H1 (cell line): Measurements from ENCODE around the gene RBFOX1. TPM values are rescaled to one million over a fixed set of nuclear protein-coding genes. Genes with fewer than 3 reads are reported as not detected.

Experiments used
- CTCF ChIA-PET: fragments of 300-600 bp; sonication (Branson Sonifier 250); formaldehyde crosslinking; loops from one replicate; lab custom pipeline; 2021; ENCODE audit not compliant: partially characterized antibody; lab: Charles Lee
- POLR2A ChIA-PET: fragments of 300-600 bp; sonication (Branson Sonifier 250); formaldehyde crosslinking; loops from one replicate; lab custom pipeline; 2021; ENCODE audit warnings: inconsistent platforms; ENCODE audit not compliant: partially characterized antibody; lab: Charles Lee
- DNase-seq, 2 experiments: peaks; one replicate each; pipeline versions ENCODE4 v3.0.0 to v3.0.0-alpha.2; 2010 to 2022; ENCODE audit warnings: low spot score in 2 of 2, low read depth in 1 of 2, mixed read lengths in 1 of 2
- FAIRE-seq: peaks from 2 replicates; lab custom pipeline; 2011; peaks lifted over from hg19 to GRCh38; lab: Jason Lieb, UNC
- H2AFZ ChIP-seq: 2 replicates; pipeline ENCODE4 v1.8.1; 2012; ENCODE audit warnings: low read length, inconsistent platforms
- H2AK5ac ChIP-seq: 2 replicates; pipeline ENCODE4 v1.6.1; 2013; ENCODE audit warnings: low read depth, low read length
- H2BK120ac ChIP-seq: replicated peaks from 2 replicates; pipeline ENCODE3; 2013; ENCODE audit warnings: low read depth, low read length, inconsistent platforms
- H2BK12ac ChIP-seq: 2 replicates; pipeline ENCODE4 v1.6.1; 2013; ENCODE audit warnings: low read depth, low read length
- H2BK15ac ChIP-seq: 2 replicates; pipeline ENCODE4 v1.6.1; 2013; ENCODE audit warnings: low read length
- H2BK20ac ChIP-seq: 2 replicates; pipeline ENCODE4 v1.6.1; 2013; ENCODE audit warnings: low read length
- H2BK5ac ChIP-seq: 2 replicates; pipeline ENCODE4 v1.6.1; 2013; ENCODE audit warnings: low read depth, low read length
- H3K14ac ChIP-seq: 2 replicates; pipeline ENCODE4 v1.6.1; 2013; ENCODE audit warnings: inconsistent platforms; ENCODE audit not compliant: insufficient read length
- H3K18ac ChIP-seq: 2 replicates; pipeline ENCODE4 v1.6.1; 2013; ENCODE audit warnings: low read length; ENCODE audit errors: extremely low read depth
- H3K23ac ChIP-seq: 2 replicates; pipeline ENCODE4 v1.6.1; 2013; ENCODE audit warnings: inconsistent platforms; ENCODE audit not compliant: insufficient read length
- H3K23me2 ChIP-seq: 2 replicates; pipeline ENCODE4 v1.6.1; 2013; ENCODE audit warnings: low read depth, low read length
- H3K27ac ChIP-seq: 2 replicates; pipeline ENCODE4 v1.6.1; 2011; ENCODE audit warnings: low read depth, low read length, inconsistent platforms
- H3K27me3 ChIP-seq, 4 experiments: replicated peaks in 1 of 4; 1 replicate in 1 of 4; 2 replicates in 3 of 4; pipeline versions ENCODE4 v1.6.1 to v1.8.1; 2011 to 2013; ENCODE audit warnings: low read length in 3 of 4, mild to moderate bottlenecking in 3 of 4, inconsistent platforms in 2 of 4, mixed read lengths in 2 of 4, moderate library complexity in 1 of 4; ENCODE audit not compliant: control insufficient read depth in 3 of 4, insufficient read depth in 3 of 4; ENCODE audit errors: extremely low read depth in 1 of 4
- H3K36me3 ChIP-seq, 4 experiments: 2 replicates each; pipeline versions ENCODE4 v1.6.1 to v1.8.1; 2011 to 2013; ENCODE audit warnings: mild to moderate bottlenecking in 4 of 4, low read length in 3 of 4, moderate library complexity in 2 of 4, control low read depth in 1 of 4, inconsistent platforms in 1 of 4; ENCODE audit not compliant: insufficient read depth in 4 of 4, control insufficient read depth in 2 of 4
- H3K4ac ChIP-seq: replicated peaks from 2 replicates; pipeline ENCODE3; 2013; ENCODE audit warnings: low read length, low read depth, mixed read lengths, inconsistent platforms; ENCODE audit not compliant: insufficient read length
- H3K4me1 ChIP-seq, 4 experiments: replicated peaks in 1 of 4; 1 replicate in 1 of 4; 2 replicates in 3 of 4; pipeline versions ENCODE4 v1.6.1 to v1.8.1; 2011 to 2013; ENCODE audit warnings: low read length in 3 of 4, inconsistent platforms in 2 of 4, mixed read lengths in 1 of 4; ENCODE audit not compliant: insufficient read depth in 4 of 4, control insufficient read depth in 3 of 4
- H3K4me2 ChIP-seq, 2 experiments: 2 replicates each; pipeline versions ENCODE4 v1.6.1 to v1.8.1; 2011 to 2013; ENCODE audit warnings: low read depth in 2 of 2, low read length in 2 of 2, control low read depth in 1 of 2, inconsistent platforms in 1 of 2, mild to moderate bottlenecking in 1 of 2; ENCODE audit not compliant: insufficient read depth in 1 of 2
- H3K4me3 ChIP-seq, 4 experiments: fragments of 200-600, 300-600 bp in 1 of 4; sonication (generic), shearing (Covaris generic), sonication (Bioruptor Twin) in 1 of 4; 2 replicates each; pipeline versions ENCODE4 v1.5.1 to v1.8.1; 2011 to 2016; ENCODE audit warnings: low read length in 4 of 4, low read depth in 3 of 4, control low read depth in 2 of 4, inconsistent platforms in 2 of 4, mild to moderate bottlenecking in 2 of 4, mixed read lengths in 1 of 4, moderate library complexity in 1 of 4; ENCODE audit not compliant: insufficient read depth in 2 of 4; ENCODE audit errors: extremely low read depth in 1 of 4
- H3K56ac ChIP-seq: replicated peaks from 2 replicates; pipeline ENCODE3; 2013; ENCODE audit warnings: low read depth, mild to moderate bottlenecking, mixed read lengths, low read length, inconsistent platforms; ENCODE audit not compliant: insufficient read length
- H3K79me1 ChIP-seq: 2 replicates; pipeline ENCODE4 v1.6.1; 2013; ENCODE audit warnings: low read depth, low read length, control low read depth
- H3K79me2 ChIP-seq, 2 experiments: 2 replicates each; pipeline versions ENCODE4 v1.6.1 to v1.8.1; 2012 to 2013; ENCODE audit warnings: low read length in 2 of 2, mild to moderate bottlenecking in 2 of 2, inconsistent platforms in 1 of 2; ENCODE audit not compliant: insufficient read depth in 2 of 2, control insufficient read depth in 1 of 2
- H3K9ac ChIP-seq, 4 experiments: replicated peaks in 1 of 4; 1 replicate in 1 of 4; 2 replicates in 3 of 4; pipeline versions ENCODE4 v1.6.1 to v1.8.1; 2011 to 2013; ENCODE audit warnings: low read depth in 3 of 4, low read length in 3 of 4, control low read depth in 2 of 4, mild to moderate bottlenecking in 2 of 4, moderate library complexity in 2 of 4, inconsistent platforms in 1 of 4; ENCODE audit errors: extremely low read depth in 1 of 4
- H3K9me3 ChIP-seq, 2 experiments: 2 replicates each; pipeline versions ENCODE4 v1.6.1 to v1.8.1; 2012 to 2013; ENCODE audit warnings: mild to moderate bottlenecking in 2 of 2, moderate library complexity in 2 of 2, control low read depth in 1 of 2, inconsistent platforms in 1 of 2, low read depth in 1 of 2, low read length in 1 of 2, mixed read lengths in 1 of 2; ENCODE audit not compliant: insufficient read depth in 2 of 2
- H4K20me1 ChIP-seq, 2 experiments: replicated peaks in 1 of 2; 2 replicates each; pipeline versions ENCODE3 to v1.8.1; 2011 to 2013; ENCODE audit warnings: inconsistent platforms in 2 of 2, low read length in 2 of 2, mild to moderate bottlenecking in 1 of 2; ENCODE audit not compliant: insufficient read depth in 2 of 2, control insufficient read depth in 1 of 2
- H4K5ac ChIP-seq: 2 replicates; pipeline ENCODE4 v1.6.1; 2013; ENCODE audit warnings: low read length, low read depth, mixed read lengths, inconsistent platforms; ENCODE audit not compliant: insufficient read length
- H4K8ac ChIP-seq: 2 replicates; pipeline ENCODE4 v1.8.0; 2013; ENCODE audit warnings: mild to moderate bottlenecking, moderate library complexity, low read length, inconsistent platforms; ENCODE audit not compliant: insufficient read depth; ENCODE audit errors: extremely low read depth
- H4K91ac ChIP-seq: replicated peaks from 2 replicates; pipeline ENCODE3; 2013; ENCODE audit warnings: low read length, mixed read lengths, inconsistent platforms; ENCODE audit not compliant: insufficient read length
- ATF2 ChIP-seq: IDR thresholded peaks from 2 replicates; pipeline ENCODE4 v1.6.1; 2012; ENCODE audit warnings: low read length, inconsistent platforms
- BACH1 ChIP-seq: IDR thresholded peaks from 2 replicates; pipeline ENCODE4 v1.6.1; 2012; ENCODE audit warnings: low read length, improper control_type of control experiment
- CBX8 ChIP-seq: fragments of 300-800, 300-1000 bp; sonication (generic); IDR thresholded peaks from 2 replicates; pipeline ENCODE4 v1.7.1; 2016; ENCODE audit warnings: low read depth, low read length, borderline replicate concordance
- CEBPB ChIP-seq: IDR thresholded peaks from 2 replicates; pipeline ENCODE4 v1.6.1; 2012; ENCODE audit warnings: low read depth, low read length
- GABPA ChIP-seq: IDR thresholded peaks from 2 replicates; pipeline ENCODE4 v1.6.1; 2011; ENCODE audit warnings: mild to moderate bottlenecking, low read length, moderate library complexity, borderline replicate concordance; ENCODE audit not compliant: insufficient read depth
- KDM5A ChIP-seq: fragments of 200-600 bp; IDR thresholded peaks from 2 replicates; pipeline ENCODE4 v1.7.1; 2012; ENCODE audit warnings: mild to moderate bottlenecking, low read length, inconsistent platforms, mixed read lengths
- MAX ChIP-seq: IDR thresholded peaks from 2 replicates; pipeline ENCODE4 v1.6.1; 2012; ENCODE audit warnings: inconsistent platforms
- SAP30 ChIP-seq: fragments of 300-600 bp; sonication (generic); IDR thresholded peaks from 2 replicates; pipeline ENCODE4 v1.7.1; 2012; ENCODE audit warnings: low read length, moderate library complexity, mild to moderate bottlenecking, inconsistent platforms; ENCODE audit not compliant: insufficient read depth, insufficient replicate concordance
- SP1 ChIP-seq: IDR thresholded peaks from 2 replicates; pipeline ENCODE4 v1.6.1; 2011; ENCODE audit warnings: low read depth, low read length
- TBP ChIP-seq: IDR thresholded peaks from 2 replicates; pipeline ENCODE4 v1.6.1; 2011; ENCODE audit warnings: low read depth, low read length, improper control_type of control experiment
- WGBS, 2 experiments: shearing (Covaris generic) in 1 of 2; methylation state at CpG; one replicate each; pipeline versions ENCODE4 v1.1.6 to v1.1.7; 2013 to 2015; ENCODE audit warnings: low lambda C conversion rate in 2 of 2, mixed read lengths in 2 of 2, inconsistent platforms in 1 of 2, low coverage in 1 of 2, missing lambda C conversion rate in 1 of 2; ENCODE audit not compliant: insufficient replicate concordance in 2 of 2, insufficient coverage in 1 of 2, insufficient read length in 1 of 2; ENCODE audit errors: extremely low coverage in 1 of 2, missing lambda C conversion rate in 1 of 2; 5-methylcytosine and 5-hydroxymethylcytosine counted together
- polyA plus RNA-seq, 7 experiments: library from polyadenylated mRNA; depleted of rRNA in 3 of 7; stranded (reverse) in 5 of 7; unstranded in 2 of 7; fragments of >200 nt in 5 of 7; fragments of 200-250 nt in 2 of 7; gene quantifications; 1 replicate in 5 of 7; 2 replicates in 1 of 7; 4 replicates in 1 of 7; pipeline versions ENCODE4 v1.2.1 to v1.2.3, GENCODE V29; 2011 to 2013; ENCODE audit warnings: missing spikeins in 2 of 7, mixed read lengths in 2 of 7
- total RNA-seq: library from RNA; stranded (reverse); fragmentation: NEBNext Ultra II Directional; extraction: Animal tissue kit (Norgen Biotek cat#: 25700); gene quantifications from 2 replicates; pipeline ENCODE4 v1.2.1, GENCODE V29; 2021

Gene RBFOX1
- total and polyA plus RNA-seq, 2 of the 8 experiments (the other 6 are each of a cell fraction or from before 2014, with no cell fraction given): 1.7 to 2.8 TPM

- Histone ChIP-seq H3K79me1 (no peaks in the 10 kb centered on the region), H3K4me3 (no peak overlapping the region), H3K56ac (no peak overlapping the region), H3K4ac (no peak overlapping the region), H4K8ac (no peak overlapping the region), H4K5ac (no peak overlapping the region), H2BK120ac (no peak overlapping the region), H3K23me2 (no peaks in the 10 kb centered on the region), H3K4me2 (no peak overlapping the region), H3K18ac (no peak overlapping the region), H3K4me1 (peaks cover 0 to 7% (median 2%) of the 10 kb centered on the region in 4 experiments; a peak in 2 of 7 replicates), H4K20me1 (no peaks in the 10 kb centered on the region), H4K91ac (no peak overlapping the region), H3K23ac (no peak overlapping the region), H3K36me3 (no peaks in the 10 kb centered on the region), H3K9me3 (no peaks in the 10 kb centered on the region), H3K27me3 (no peaks in the 10 kb centered on the region), H2AK5ac (no peak overlapping the region), H3K9ac (no peak overlapping the region), H3K27ac (no peak overlapping the region; the same call in 1 of the 2 replicates), H2BK5ac (no peak overlapping the region; the same call in 1 of the 2 replicates), H2BK12ac (no peak overlapping the region), H2BK20ac (no peak overlapping the region; the same call in 1 of the 2 replicates), H3K14ac (no peak overlapping the region), H2BK15ac (no peak overlapping the region), H2AFZ (no peak overlapping the region), H3K79me2 (no peaks in the 10 kb centered on the region)
- DNase-seq: no peak
- 89% methylated on average over 14 of the region's 14 CpGs; no CpG with 5 or more reads in 1 of the 2 experiments for WGBS, 2 experiments
- ChIA-PET CTCF (interaction anchor here (1.3 kb wide), 1 partner anchor 9 kb away, joined by 4 read pairs; no protein-coding TSS in a partner anchor), POLR2A (no interaction called here)
- no peak for FAIRE-seq
- TF ChIP-seq SP1 (no peak), KDM5A (no peak), CEBPB (no peak), SAP30 (no peak), CBX8 (no peak), MAX (peak; percentile 56; the same call in 1 of the 2 replicates), GABPA (no peak), ATF2 (no peak), BACH1 (no peak), TBP (no peak)
Observed at GRCh38 chr16:7624871-7625766, 292.5 kb downstream of the RBFOX1 start.
